Loucy (cell line): ENCODE data around the gene HAPLN2.

Source experiments
- H2AFZ ChIP-seq: fragments of 200-600 bp; sonication (generic); 2 replicates; pipeline ENCODE4 v1.6.0; 2016; ENCODE audit warnings: antibody characterized with exemption, mild to moderate bottlenecking, low read length, moderate library complexity
- H3F3A ChIP-seq: fragments of 200-600 bp; 2 replicates; pipeline ENCODE4 v1.6.0; 2016; ENCODE audit warnings: antibody characterized with exemption, low read depth, mild to moderate bottlenecking
- H3K27me3 ChIP-seq: fragments of 200-600 bp; sonication (generic); 2 replicates; pipeline ENCODE4 v1.6.1; 2014; ENCODE audit warnings: low read length, mild to moderate bottlenecking; ENCODE audit not compliant: insufficient read depth, poor library complexity, severe bottlenecking
- H3K36me3 ChIP-seq: fragments of 200-600 bp; sonication (generic); 2 replicates; pipeline ENCODE4 v1.6.1; 2016; ENCODE audit warnings: low read length; ENCODE audit not compliant: insufficient read depth
- H3K4me1 ChIP-seq: fragments of 200-600 bp; sonication (generic); 2 replicates; pipeline ENCODE4 v1.5.1; 2014; ENCODE audit warnings: low read length, mild to moderate bottlenecking; ENCODE audit not compliant: insufficient read depth, poor library complexity, severe bottlenecking
- H3K4me2 ChIP-seq: fragments of 200-600 bp; sonication (generic); 2 replicates; pipeline ENCODE4 v1.6.0; 2014; ENCODE audit warnings: antibody characterized with exemption, low read length, low read depth, mild to moderate bottlenecking; ENCODE audit not compliant: poor library complexity, severe bottlenecking
- H3K4me3 ChIP-seq: fragments of 200-600 bp; sonication (generic); 2 replicates; pipeline ENCODE4 v1.5.1; 2014; ENCODE audit warnings: low read length, mild to moderate bottlenecking, mixed read lengths; ENCODE audit not compliant: poor library complexity, severe bottlenecking
- H3K79me2 ChIP-seq: fragments of 200-600 bp; sonication (generic); 2 replicates; pipeline ENCODE4 v1.6.1; 2014; ENCODE audit warnings: low read length; ENCODE audit not compliant: insufficient read depth
- H3K9ac ChIP-seq: fragments of 200-600 bp; sonication (generic); 2 replicates; pipeline ENCODE4 v1.6.0; 2014; ENCODE audit warnings: mild to moderate bottlenecking, low read depth, low read length, moderate library complexity; ENCODE audit not compliant: poor library complexity, severe bottlenecking
- H3K9me2 ChIP-seq: fragments of 200-600 bp; sonication (generic); replicated peaks from 2 replicates; pipeline ENCODE4 v1.6.1; 2016; ENCODE audit warnings: low read depth, low read length, mixed read lengths
- H3K9me3 ChIP-seq: fragments of 200-600 bp; sonication (generic); 2 replicates; pipeline ENCODE4 v1.6.1; 2014; ENCODE audit warnings: mild to moderate bottlenecking, antibody characterized with exemption, low read length, low read depth; ENCODE audit not compliant: insufficient read depth
- H4K20me1 ChIP-seq: fragments of 200-600 bp; sonication (generic); 2 replicates; pipeline ENCODE4 v1.6.0; 2014; ENCODE audit warnings: antibody characterized with exemption, low read length, mild to moderate bottlenecking; ENCODE audit not compliant: insufficient read depth, poor library complexity, severe bottlenecking
- CTCF ChIP-seq: fragments of 200-600 bp; sonication (generic); conservative IDR thresholded peaks from 2 replicates; pipeline ENCODE4 v1.5.1; 2014; ENCODE audit warnings: mild to moderate bottlenecking, antibody characterized with exemption, low read length
- EZH2phosphoT487 ChIP-seq: fragments of 200-600 bp; IDR thresholded peaks from 2 replicates; pipeline ENCODE4 v1.6.1; 2018; ENCODE audit warnings: antibody characterized with exemption, mild to moderate bottlenecking, moderate library complexity, borderline replicate concordance

HAPLN2 gene

GRCh38 chr1:156652992-156653355 is 33.8 kb downstream of the HAPLN2 start:
- Histone ChIP-seq H4K20me1 (no peaks in the 10 kb centered on the region), H3K27me3 (no peaks in the 10 kb centered on the region), H3K4me2 (no peak overlapping the region), H3K9me3 (no peaks in the 10 kb centered on the region), H3F3A (no peaks in the 10 kb centered on the region), H3K9ac (no peak overlapping the region), H2AFZ (no peak overlapping the region), H3K79me2 (no peaks in the 10 kb centered on the region), H3K36me3 (no peaks in the 10 kb centered on the region), H3K4me3 (no peak overlapping the region), H3K9me2 (no peaks in the 10 kb centered on the region), H3K4me1 (peaks cover 3% of the 10 kb centered on the region)
- TF ChIP-seq EZH2phosphoT487 (no peak), CTCF (no peak)

GRCh38 chr1:156654700-156655099 is 35.5 kb downstream of the HAPLN2 start:
- Histone ChIP-seq H3K9ac (no peak overlapping the region), H3K4me2 (no peak overlapping the region), H2AFZ (no peak overlapping the region), H3K9me3 (no peaks in the 10 kb centered on the region), H3K27me3 (no peaks in the 10 kb centered on the region), H3K4me3 (no peak overlapping the region), H3K79me2 (0 out of 2 replicates have a peak, but pooled peaks cover 6% of the 10 kb centered on the region), H4K20me1 (no peaks in the 10 kb centered on the region), H3K36me3 (no peaks in the 10 kb centered on the region), H3K4me1 (peaks cover 12% of the 10 kb centered on the region), H3F3A (no peaks in the 10 kb centered on the region), H3K9me2 (no peaks in the 10 kb centered on the region)
- TF ChIP-seq EZH2phosphoT487 (no peak), CTCF (no peak)

GRCh38 chr1:156655151-156655903 is 36.1 kb downstream of the HAPLN2 start:
- Histone ChIP-seq H3K27me3 (no peaks in the 10 kb centered on the region), H3K4me2 (no peak overlapping the region), H3K4me3 (no peak overlapping the region), H3K9me2 (no peaks in the 10 kb centered on the region), H3K9ac (no peak overlapping the region), H4K20me1 (no peaks in the 10 kb centered on the region), H3K9me3 (no peaks in the 10 kb centered on the region), H3K36me3 (no peaks in the 10 kb centered on the region), H3K79me2 (peaks cover 9% of the 10 kb centered on the region; the same call in 1 of the 2 replicates), H3F3A (no peaks in the 10 kb centered on the region), H3K4me1 (peaks cover 14% of the 10 kb centered on the region), H2AFZ (no peak overlapping the region)
- TF ChIP-seq CTCF (no peak), EZH2phosphoT487 (no peak)
